NCI-H748 (cell line): ENCODE data around the gene C2orf92.

Experiments
- DNase-seq: peaks from one replicate; lab custom pipeline; 2025; ENCODE audit not compliant: unreplicated experiment; lab: John Stamatoyannopoulos, UW

Gene C2orf92

DNA sequence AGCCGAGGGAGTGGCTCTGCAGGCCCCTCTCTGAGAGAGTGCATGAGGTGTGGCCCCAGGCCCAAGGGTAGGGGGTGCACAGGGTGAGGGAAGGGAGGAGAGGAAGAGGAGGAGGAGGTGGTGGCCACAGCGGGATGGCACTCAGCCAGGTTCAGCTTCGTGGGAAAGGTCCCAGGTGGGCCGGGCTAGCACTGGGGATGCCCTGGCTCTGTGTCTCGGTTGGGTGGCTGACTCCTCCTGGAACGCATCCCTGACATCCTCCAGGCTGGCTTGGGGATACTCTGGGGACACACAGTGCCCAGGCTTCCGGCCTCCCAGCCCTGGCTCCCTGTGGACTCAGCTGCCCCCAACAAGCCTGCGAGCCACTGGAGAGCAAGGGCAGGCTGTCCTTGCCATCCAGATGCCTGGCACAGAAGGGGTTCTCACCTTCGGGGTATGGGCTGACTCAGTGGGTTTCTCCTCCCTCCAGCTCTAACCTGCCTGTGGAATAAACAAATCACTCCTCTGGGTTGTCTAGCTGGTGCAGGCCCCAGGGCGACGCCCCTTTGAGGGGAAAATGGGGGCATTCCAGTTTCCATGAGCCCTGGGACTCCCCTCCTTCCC lies 43.3 kb downstream of the C2orf92 start:
- DNase-seq, result no peak

DNA sequence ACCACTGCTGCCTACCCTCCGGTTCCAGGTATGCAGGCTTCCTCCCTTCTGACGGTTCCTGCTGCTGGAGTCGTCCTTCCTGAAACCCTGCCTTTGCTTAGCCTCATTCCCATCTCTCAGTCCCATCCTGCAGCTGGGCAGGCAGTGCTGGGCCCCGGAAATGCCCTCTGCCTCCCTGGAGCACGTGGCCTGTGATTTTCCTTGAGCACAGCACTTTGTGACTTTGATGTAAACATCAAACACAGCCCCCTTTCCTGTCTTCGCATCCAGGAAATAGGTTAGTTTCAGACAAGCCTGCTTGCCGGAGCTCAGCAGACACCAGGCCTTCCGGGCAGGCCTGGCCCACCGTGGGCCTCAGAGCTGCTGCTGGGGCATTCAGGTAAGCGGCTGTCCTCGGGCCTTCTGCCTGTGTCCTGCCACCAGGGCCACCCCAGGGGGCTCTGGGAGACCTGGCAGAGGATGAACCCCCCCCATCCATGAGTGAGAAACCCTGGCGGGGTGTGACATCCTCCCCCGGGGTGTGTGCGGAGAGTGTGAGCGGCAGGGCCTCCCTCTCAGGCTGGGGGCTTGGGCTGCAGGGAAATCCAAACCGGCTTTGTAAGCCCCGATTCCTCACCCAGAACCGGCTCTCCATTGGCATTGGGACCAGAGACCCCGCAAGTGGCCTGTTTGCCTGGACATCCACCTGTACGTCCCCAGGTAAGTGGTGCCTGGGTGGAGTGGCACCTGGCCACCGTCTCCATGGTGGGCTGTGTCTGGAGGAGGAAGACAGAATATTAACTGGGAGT lies 44.0 kb downstream of the C2orf92 start, which contains the start of gene ZAP70:
ZAP70 (plus strand) TSS at position 281 of the 788 bp plus-strand sequence. CDS start 10,461 bp downstream, outside the sequence.
- DNase-seq, result no peak

DNA sequence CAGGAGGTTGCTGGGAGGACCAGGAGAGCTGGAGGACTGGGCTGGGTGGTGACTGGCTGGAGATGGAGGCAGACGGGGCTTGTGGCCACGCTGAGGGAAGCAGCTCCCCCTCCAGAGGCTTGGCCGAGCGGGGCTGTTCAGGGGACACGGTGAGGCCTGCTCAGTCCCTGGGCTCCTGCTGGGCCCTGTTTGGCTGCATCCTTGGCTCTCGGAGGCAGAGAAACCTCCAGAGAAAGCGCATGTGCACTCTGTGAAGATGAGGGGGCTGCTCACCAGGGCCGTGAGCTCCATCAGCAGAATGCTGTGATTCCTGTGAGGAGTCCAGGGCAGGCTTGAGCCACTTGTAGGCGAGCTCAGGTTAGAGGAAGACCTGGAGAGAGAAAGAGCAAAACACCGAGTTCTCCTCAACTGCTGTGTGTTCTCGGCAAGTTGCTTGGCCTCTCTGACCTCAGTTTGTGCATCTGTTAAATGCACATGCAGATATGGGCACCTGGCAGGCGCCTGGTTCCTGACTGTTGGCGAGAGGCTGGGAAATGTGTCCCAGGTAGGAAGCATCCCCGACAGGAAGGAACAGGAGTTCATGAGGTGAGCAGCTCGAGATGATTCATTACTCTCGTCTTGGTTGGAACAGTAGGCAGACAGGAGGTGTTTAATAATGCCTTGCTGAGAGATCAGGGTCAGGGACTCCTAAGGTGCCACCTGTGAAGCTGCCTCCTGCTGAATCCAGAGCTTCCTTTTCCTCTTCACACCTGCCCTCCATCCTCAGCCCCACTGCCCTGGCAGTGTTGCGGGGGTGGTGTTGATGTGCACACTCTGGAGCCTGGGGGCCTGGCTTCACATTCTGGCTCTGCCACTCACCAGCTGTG lies 44.8 kb downstream of the C2orf92 start:
- no peak for DNase-seq

DNA sequence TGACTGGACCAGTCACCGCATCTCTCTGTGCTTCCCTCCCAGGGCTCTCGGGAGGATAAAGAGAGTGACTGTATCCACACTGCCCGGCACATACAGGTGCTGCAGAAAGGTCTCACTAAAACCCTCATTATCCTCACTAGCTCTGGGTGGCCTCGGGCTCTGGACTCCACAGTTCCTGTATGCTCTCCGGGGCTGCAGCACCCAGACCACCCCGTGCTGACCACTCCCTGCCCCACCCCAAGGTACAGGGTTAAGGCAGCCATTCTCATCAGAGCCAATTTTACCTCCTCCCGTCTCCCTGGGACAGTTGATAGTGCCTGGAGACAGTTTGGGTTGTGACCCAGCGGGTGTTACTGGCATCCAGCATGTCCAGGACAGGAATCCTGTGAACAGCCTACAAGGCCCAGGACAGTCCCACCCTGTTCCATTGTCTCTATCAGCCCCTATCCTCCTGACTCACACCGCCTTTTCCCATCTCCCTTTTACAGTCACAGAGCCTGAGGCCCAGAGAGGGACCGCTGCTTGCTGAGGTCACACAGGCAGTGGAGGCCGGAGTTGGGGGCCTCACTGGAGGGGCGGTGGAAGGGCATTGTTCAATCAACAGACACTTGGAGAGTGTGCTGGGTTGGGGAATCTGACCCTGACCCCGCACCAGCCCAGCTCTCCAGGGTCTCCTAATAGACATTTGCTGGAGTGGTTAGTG lies 45.6 kb downstream of the C2orf92 start:
- no peak for DNase-seq

DNA sequence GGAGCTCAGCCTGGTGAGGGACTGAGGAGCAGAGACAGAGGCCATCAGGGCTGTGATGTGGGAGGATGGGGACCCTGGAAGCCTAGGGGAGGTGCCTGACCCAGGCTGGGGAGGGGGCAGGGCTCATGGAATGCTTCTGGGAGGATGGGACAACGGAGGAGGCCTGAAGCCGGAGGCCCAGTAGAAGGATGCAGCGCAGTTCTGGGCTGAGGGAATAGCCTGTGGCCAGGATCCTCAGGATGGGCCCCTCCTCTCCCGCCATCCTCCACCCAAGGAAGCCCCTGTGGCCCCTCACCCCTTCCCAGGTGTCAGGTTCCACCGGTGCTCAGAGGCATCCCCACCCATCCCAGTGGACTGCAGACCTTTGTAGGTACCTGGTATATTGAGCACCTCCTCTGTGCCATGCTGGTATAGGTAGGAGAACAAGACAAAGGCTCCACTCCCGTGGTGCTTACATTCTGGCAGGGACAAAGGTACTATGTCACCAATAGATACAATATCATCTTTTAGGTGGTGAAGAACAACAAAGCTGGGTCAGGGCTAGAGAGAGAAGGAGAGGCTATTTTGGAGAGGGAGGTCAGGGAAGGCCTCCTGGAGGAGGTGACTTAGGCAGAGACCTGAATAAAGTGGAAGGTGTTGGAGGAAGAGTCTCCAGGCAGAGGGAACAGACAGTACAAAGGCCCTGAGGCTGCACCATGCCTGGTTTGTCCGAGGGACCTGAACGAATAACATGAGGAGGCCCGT lies 46.6 kb downstream of the C2orf92 start:
- no peak for DNase-seq

DNA sequence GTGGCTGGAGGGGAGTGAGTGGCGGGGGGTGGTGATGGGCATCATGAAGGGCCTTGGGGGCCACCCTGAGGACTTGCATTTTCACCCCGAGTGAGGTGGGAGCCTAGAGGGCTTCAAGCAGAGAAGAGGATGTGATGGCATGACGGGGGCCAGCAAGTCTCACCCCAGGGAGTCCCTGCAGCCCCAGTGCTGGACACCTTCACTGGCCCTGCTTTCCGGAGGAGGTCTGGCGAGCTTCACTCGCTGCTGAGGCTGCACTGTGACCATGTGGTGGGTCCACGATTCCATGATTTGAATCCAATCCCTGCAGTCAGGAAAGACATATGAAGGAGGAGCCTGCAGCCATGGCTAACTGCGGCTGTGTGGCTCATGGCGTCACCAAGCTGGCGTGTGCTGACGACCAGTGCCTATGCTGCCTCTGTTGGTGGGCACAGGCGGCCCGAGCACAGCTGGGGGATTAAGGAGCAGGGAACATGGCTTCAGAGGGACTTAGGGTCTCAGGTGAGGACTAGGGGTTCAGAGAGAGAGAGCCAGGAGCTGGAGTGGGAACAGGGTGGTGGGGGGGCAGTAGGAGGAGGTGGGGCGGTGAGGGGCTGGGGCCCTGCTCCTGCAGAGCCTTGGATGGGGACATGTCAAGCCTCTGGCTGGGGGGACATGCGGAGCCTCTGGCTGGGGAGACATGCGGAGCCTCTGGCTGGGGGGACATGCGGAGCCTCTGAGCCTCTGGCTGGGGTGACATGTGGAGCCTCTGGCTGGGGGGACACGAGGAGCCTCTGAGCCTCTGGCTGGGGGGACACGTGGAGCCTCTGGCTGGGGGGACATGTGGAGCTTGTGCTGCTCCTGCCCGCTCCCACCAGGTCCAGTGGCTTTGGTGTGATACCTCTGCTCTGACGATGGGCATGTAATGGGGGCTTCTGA lies 47.4 kb downstream of the C2orf92 start:
- no peak for DNase-seq

DNA sequence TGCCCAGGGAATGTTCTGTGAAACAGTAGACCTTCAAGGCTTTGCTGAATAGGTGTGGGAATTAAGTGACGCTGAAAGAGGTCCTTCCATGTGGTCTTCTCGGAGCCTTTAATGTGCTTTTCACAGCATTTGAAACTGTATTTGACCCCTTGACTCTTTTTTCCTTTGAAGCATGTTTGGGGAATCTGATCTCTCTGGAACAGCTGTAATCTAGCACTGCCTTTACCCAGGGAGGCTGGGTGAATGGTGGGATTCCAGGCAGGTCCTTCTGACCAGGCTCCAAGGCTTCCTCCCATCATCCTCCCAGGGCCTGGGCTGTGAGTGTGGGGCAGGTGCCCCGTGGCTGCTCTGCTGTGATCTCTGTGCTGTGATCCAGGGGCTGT lies 48.1 kb downstream of the C2orf92 start:
- DNase-seq, result no peak

DNA sequence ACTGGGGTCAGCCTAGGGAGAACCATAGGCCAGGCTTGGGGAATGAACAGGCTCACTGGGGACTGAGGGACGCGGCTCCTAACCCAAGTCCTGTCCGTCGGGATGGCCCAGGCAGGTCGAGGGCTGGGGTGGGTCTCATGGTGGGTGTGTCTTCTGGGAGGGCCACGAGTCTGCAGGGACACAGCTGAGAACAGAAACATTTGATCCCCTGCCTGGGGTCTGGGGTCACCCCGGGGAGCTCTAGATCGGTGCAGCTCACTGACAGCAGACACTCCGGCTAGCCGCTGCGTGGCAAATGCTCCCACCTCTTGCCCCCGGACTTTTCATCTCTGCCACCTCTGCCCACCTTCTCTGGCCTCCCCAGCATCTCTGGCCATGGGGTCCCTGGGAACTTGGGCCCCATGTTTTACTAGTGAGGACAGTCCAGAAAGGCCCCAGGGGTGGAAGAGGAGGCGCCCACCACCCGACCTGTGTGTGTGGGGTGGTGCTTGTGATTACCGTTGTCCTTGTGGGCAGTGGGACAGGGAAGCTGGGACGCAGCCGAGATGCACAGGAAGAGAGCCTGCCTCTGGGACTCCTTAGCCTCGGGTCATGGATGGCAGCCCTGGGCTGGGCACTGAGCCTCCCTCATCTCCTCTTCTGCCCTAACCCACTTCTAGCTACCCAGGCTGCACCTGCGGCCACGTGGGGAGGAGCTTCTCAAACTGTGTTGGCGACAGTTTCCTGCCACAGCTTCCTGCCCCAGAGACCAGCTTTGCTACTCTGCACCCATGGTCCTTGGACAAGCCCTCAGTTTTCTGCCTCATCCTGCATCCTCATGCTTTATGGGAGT lies 48.8 kb downstream of the C2orf92 start:
- DNase-seq, result no peak

DNA sequence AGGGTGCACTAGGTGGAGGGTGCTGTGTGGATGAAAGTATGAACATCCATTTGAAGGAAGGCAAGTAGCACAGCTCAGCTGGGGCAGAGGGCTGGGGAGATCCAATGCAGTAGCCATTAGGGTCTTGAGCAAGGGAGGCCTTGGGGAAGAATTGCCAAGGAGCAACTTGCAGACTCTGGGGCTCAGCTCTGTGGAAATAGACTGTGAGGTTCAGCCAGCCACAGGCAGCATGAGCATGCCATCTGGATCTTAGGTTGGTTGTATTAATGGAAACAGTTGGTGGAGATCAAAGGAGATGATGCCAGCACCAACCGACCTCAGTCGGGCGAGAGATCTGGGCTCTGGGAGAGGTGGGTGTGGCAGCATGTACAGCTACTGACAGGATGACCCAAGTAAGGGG lies 49.4 kb downstream of the C2orf92 start:
- no peak for DNase-seq

DNA sequence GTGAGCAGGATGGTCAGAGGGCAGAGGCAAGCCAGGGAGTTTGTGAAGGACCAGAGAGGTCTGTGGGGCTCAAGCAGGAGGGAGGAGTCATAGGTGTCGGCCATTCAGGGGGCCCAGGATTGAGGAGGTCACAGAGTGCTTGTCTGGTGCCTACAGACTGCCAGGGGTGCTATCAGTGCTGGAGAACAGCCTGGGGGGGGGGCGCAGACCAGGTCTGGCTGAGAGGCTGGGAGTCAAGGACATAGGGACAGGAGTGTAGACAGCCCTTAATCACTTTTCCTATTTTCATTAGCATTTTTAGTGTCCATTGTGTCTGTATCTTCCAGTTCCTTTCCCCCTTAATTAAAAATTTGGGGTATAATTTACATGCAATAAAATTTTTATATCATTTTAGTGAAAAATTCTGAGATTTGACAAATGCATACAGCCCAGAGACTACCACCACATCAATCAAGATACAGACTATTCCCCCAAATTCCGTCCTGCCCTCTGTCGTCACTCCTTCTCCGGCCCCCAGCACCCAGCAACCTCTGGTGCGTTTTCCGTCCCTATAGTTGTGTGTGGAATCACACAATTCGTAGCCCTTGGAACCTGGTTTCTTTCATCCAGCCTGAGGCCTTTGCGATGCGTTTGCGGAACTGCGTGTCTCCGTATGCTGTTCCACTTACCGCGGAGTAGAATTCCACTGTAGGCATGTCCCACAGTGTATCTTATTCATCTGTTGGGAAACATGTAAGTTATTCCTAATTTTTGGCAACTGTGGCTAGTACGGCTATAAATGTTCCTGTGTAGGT lies 50.0 kb downstream of the C2orf92 start:
- no peak for DNase-seq

DNA sequence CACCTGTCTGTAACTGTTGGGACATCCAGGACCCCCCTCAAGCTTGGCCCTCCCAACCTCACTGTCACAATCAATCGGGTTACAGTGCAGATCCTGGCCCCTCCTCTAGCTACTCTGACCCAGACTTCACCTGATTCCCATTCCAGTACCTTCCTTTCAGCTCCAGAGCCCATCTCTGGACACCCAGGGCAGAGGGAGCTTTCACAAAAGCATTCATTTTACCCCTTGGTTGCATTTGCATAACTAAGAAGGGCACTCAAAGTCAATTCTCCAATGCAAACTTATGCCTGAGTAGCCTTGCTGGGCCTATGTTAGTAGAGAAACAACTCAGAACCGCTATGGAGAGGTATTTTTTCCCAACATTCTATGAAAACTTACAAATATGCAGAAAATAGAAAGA lies 51.2 kb downstream of the C2orf92 start:
- DNase-seq, result no peak

DNA sequence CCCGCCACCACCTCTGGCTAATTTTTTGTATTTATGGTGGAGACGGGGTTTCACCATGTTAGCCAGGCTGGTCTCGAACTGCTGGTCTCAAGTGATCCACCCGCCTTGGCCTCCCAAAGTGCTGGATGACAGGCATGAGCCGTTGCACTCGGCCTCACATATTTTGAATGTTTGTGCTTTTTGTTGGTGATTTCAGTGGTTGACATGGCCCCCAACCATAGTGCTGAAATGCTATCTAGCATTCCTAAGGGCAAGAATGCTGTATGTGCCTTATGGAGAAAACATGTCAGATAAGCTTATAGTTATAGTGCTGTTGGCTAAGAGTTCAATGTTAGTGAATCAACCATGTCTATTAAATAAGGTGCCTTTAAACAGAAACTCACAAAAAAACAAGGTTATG lies 52.7 kb downstream of the C2orf92 start:
- DNase-seq, result no peak

DNA sequence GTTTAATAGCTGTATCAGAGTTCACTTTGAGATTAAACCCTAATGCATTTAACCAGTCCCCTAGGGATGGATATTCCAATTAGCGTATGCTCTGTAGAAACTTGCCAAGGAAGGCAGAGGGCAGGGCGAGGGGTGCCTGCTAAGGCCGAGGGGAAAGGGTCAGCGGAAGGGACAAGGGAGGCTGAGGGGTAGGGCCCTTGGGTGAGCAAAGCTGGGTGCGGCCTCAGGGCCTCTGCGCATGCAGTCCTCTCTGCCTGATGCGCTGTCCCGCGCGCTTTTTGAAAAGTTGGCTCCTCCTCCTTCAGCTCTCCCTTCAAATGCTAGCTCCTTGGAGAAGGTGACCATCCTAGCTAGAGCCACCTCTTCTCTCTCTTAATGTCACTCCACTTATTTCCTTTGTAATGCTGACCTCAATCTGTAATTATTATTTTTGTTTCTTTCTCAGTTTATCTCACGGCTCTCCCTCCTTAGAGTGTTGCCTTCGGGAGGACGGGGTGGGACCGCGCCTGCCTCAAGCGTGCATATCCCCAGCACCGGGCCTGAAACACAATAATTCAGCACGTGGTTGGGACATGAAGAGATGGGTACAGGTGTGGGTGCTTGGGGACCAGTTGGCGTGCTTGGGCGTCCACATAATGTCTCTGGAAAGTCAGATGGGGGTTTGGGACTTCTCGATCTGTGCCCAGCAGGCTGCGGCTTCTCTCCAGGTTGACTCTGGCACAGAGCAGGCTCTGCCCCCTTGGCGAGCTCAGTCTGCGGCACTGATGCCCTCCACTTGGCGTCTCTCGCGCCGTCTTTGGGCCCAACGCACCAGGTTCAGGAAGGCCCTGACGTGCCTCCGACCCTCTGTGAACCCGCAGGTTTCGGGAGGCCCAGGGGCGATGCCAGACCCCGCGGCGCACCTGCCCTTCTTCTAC lies 53.9 kb downstream of the C2orf92 start:
- no peak for DNase-seq

DNA sequence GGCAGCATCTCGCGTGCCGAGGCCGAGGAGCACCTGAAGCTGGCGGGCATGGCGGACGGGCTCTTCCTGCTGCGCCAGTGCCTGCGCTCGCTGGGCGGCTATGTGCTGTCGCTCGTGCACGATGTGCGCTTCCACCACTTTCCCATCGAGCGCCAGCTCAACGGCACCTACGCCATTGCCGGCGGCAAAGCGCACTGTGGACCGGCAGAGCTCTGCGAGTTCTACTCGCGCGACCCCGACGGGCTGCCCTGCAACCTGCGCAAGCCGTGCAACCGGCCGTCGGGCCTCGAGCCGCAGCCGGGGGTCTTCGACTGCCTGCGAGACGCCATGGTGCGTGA lies 54.5 kb downstream of the C2orf92 start:
- DNase-seq, result no peak

DNA sequence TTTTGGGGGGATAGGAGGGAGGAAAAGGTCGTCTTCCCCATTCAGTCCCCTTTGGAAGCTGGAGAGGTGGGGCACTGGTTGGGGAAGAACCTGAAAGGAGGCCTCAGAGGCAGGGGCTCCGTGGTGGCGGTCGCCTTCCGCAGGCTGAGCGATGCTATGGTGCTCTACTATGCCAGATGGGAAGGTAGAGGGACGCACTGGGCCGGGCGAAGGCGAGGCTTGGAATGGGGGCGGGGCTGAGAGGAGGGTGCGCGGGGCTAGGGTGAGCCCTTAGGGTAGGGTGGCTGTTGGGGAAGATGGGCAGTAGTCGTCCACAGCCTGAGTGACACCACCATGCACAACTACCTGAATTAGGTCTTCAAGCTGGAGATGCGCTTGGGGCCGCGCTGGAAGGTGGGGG lies 55.0 kb downstream of the C2orf92 start:
- no peak for DNase-seq

DNA sequence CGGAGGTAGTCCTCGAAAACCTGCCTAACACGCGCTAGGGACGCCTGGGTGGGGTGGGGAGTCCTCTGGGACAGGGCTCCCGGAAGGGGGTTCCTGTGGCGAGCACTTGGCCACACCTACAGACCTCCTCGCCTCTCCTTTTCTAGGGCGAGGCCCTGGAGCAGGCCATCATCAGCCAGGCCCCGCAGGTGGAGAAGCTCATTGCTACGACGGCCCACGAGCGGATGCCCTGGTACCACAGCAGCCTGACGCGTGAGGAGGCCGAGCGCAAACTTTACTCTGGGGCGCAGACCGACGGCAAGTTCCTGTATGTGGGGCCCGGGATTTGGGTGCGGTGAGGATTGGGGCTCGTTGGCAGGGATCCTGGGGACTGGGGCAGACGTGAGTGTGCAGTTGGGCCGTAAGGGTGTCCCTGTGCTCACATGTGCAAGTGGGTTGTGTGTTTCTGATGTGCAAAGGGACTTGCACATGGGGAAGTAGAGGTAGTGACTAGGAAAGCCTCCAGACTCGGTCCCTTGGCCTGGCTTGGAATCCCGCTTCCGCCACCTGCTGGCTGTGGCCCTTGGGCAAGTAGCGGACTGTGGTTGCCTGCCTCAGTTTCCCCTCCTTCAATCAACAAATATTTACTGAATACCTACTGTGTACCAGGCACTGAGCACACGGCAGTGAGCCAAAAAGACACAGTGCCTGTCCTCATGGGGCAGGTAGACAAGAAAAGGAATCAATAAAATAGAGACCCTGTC lies 55.6 kb downstream of the C2orf92 start:
- no peak for DNase-seq
